Measurements from ENCODE around the gene MBNL1.
"Not testable (repeated sequence)": the region's sequence is repeated elsewhere in the genome, so short reads cannot be mapped to it uniquely, and the experiment has no call there.

MBNL1 gene

GRCh38 chr3:152350139-152350538, 81.4 kb downstream of the MBNL1 start:
- DNase-seq (ENCODE audit: low read depth in 2 of 2): no peak

- no peak for DNase-seq (ENCODE audit: low read depth in 2 of 2)
These were observed 82.0 kb downstream of the MBNL1 start for GRCh38 chr3:152350776-152351175.

GRCh38 chr3:152352554-152352953, 83.8 kb downstream of the MBNL1 start:
- no peak for DNase-seq (ENCODE audit: low read depth in 2 of 2)

GRCh38 chr3:152353578-152353977, 84.8 kb downstream of the MBNL1 start:
- DNase-seq (ENCODE audit: low read depth in 2 of 2): no peak

- DNase-seq (ENCODE audit: low read depth in 2 of 2): no peak
These were observed 87.3 kb downstream of the MBNL1 start for GRCh38 chr3:152355744-152356665.

GRCh38 chr3:152356870-152357276, 88.1 kb downstream of the MBNL1 start:
- no peak for DNase-seq (ENCODE audit: low read depth in 2 of 2)

- no peak for DNase-seq (ENCODE audit: low read depth in 2 of 2)
These were observed 88.9 kb downstream of the MBNL1 start for GRCh38 chr3:152357587-152357986.

- no peak for DNase-seq (ENCODE audit: low read depth in 2 of 2)
These were observed 90.9 kb downstream of the MBNL1 start for GRCh38 chr3:152359385-152360248.

GRCh38 chr3:152360302-152360701, 91.6 kb downstream of the MBNL1 start:
- DNase-seq (ENCODE audit: low read depth in 2 of 2): no peak

GRCh38 chr3:152360966-152361365, 92.2 kb downstream of the MBNL1 start:
- DNase-seq (ENCODE audit: low read depth in 2 of 2): no peak

- no peak for DNase-seq (ENCODE audit: low read depth in 2 of 2)
These were observed 93.4 kb downstream of the MBNL1 start for GRCh38 chr3:152362086-152362485.

GRCh38 chr3:152364237-152364636, 95.5 kb downstream of the MBNL1 start:
- DNase-seq (ENCODE audit: low read depth in 2 of 2): no peak

- no peak for DNase-seq (ENCODE audit: low read depth in 2 of 2)
These were observed 96.4 kb downstream of the MBNL1 start for GRCh38 chr3:152365126-152365525.

- DNase-seq (ENCODE audit: low read depth in 2 of 2): no peak
These were observed 97.3 kb downstream of the MBNL1 start for GRCh38 chr3:152365766-152366593.

GRCh38 chr3:152367192-152367591, 98.5 kb downstream of the MBNL1 start:
- not testable (repeated sequence) for DNase-seq (ENCODE audit: low read depth in 2 of 2)

GRCh38 chr3:152372633-152373032, 103.9 kb downstream of the MBNL1 start:
- not testable (repeated sequence) for DNase-seq (ENCODE audit: low read depth in 2 of 2)

GRCh38 chr3:152373379-152373778, 104.7 kb downstream of the MBNL1 start:
- DNase-seq (ENCODE audit: low read depth in 2 of 2): no peak

GRCh38 chr3:152374262-152374990, 105.7 kb downstream of the MBNL1 start:
- no peak for DNase-seq (ENCODE audit: low read depth in 2 of 2)

- no peak for DNase-seq (ENCODE audit: low read depth in 2 of 2)
These were observed 106.8 kb downstream of the MBNL1 start for GRCh38 chr3:152375546-152375945.

- DNase-seq (ENCODE audit: low read depth in 2 of 2): no peak
These were observed 107.8 kb downstream of the MBNL1 start for GRCh38 chr3:152376351-152377183.
